HL-60/S4 treated with retinoic acid at 250 ng/mL for 4 days and 3 days (cell line): ENCODE measurements around the gene NBPF1.

Experiments
- in situ Hi-C: fragments of 300-500 bp; cut with MboI; formaldehyde crosslinking; loops from 2 replicates; pipeline ENCODE4 v1.7.0; 2022; ENCODE audit warnings: low sequenced_read_pairs

Gene NBPF1

GRCh38 chr1:16623812-16624719, 10.7 kb upstream of the NBPF1 start:
- in situ Hi-C loops: loop anchor here (25.0 kb wide), 3 partner anchors 112 to 537 kb away; partner anchors contain the start of gene RNU1-1

GRCh38 chr1:16623337-16623736, 10.0 kb upstream of the NBPF1 start:
- in situ Hi-C loops: loop anchor here (25.0 kb wide), 3 partner anchors 111 to 536 kb away; partner anchors contain the start of gene RNU1-1

GRCh38 chr1:16621681-16622315, 8.4 kb upstream of the NBPF1 start:
- in situ Hi-C loops: loop anchor here (25.0 kb wide), 3 partner anchors 109 to 534 kb away; partner anchors contain the start of gene RNU1-1

DNA sequence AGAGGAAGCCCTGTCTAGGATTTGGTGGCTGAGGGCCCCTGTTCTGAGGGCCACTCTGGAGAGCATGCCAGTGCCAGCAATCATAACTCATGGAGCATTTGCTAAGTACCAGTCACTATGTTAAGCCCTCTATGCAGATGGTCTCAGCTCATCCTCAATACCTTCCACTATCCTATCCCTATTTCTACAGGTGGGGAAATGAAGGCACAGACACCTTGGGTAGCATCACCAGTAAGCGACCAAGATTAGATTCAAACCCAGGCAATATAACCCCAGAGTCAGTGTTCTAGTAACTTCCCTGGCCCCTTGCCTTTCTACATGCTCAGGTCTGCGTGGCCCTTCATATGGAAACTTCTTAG, 7.9 kb upstream of the NBPF1 start:
- in situ Hi-C loops: loop anchor here (25.0 kb wide), 3 partner anchors 109 to 534 kb away; partner anchors contain the start of gene RNU1-1

DNA sequence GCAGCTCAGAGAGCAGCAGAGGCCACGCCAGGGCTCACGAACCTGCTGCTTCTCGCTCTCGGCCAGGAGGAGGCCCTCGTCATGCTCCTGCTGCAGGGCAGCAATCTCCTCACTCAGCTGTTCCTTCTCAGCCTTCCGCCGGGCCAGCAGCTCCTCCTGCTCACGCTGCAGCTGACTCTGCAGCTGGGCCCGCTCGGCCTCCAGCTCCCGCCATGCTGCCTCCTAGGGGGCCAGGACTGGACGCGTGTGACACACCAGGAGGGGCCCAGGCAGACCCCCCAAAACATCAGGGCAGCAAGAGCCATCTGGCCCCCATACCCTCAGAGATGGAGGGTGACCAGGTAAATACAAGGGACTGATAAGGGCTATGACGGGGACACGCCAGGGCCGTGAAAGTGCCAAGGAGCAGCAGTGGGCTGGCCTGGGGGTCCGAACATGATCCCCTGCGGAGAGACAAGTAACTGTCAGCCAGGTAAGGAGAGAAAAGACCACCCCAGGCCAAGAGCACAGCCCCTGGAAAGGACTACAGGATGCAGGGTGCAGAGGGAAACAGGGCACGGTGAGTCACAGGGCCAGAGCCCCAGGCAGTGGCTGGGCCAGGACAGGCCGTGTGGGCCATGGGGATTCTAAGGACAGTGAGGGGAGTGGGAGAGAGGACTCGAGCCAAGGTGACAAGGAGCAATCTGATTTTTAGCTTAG, 6.6 kb upstream of the NBPF1 start:
- in situ Hi-C loops: loop anchor here (25.0 kb wide), 3 partner anchors 108 to 533 kb away; partner anchors contain the start of gene RNU1-1

- in situ Hi-C loops: loop anchor here (25.0 kb wide), 3 partner anchors 106 to 531 kb away; partner anchors contain the start of gene RNU1-1
These were observed 5.4 kb upstream of the NBPF1 start for GRCh38 chr1:16618719-16619118.

DNA sequence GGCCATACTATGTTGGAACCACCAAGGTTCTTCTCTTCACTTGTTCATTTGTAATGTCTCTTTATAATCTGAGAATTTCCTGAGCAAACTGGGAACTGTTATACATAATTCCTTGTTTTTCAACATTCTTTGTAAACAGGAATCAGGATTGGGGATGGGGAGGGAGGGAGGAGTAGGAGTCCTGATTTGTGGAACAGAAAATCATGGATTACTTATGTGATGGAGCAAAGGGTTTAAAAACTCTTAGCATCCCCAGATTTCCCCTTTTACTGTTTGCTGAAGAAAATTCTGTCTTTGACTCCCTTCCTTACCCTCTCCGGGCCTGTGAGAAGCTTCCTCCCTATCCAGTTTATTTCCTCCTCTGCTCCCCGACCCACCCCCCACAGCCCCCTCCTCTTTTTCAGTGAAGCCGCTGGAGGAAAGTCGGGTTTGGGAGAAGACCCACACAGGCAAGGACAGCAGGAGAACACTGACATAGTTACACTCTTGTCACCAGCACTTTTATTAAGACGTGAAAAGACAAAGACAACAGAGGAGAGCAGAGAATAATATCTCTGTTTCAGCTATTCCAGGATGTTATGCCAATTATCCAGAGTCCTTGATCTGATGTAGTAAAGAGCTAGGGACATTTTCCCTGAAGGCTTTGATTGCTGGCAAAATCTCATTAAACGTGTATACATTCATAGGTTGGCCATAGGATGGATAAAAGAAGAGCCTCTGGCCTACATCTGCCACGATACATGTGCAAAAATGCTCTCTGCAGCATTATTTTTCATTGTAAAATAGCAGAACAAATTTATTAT, 4.6 kb upstream of the NBPF1 start:
- in situ Hi-C loops: loop anchor here (25.0 kb wide), 3 partner anchors 106 to 531 kb away; partner anchors contain the start of gene RNU1-1

GRCh38 chr1:16617114-16617631, 3.8 kb upstream of the NBPF1 start:
- in situ Hi-C loops: loop anchor here (25.0 kb wide), 3 partner anchors 105 to 530 kb away; partner anchors contain the start of gene RNU1-1

DNA sequence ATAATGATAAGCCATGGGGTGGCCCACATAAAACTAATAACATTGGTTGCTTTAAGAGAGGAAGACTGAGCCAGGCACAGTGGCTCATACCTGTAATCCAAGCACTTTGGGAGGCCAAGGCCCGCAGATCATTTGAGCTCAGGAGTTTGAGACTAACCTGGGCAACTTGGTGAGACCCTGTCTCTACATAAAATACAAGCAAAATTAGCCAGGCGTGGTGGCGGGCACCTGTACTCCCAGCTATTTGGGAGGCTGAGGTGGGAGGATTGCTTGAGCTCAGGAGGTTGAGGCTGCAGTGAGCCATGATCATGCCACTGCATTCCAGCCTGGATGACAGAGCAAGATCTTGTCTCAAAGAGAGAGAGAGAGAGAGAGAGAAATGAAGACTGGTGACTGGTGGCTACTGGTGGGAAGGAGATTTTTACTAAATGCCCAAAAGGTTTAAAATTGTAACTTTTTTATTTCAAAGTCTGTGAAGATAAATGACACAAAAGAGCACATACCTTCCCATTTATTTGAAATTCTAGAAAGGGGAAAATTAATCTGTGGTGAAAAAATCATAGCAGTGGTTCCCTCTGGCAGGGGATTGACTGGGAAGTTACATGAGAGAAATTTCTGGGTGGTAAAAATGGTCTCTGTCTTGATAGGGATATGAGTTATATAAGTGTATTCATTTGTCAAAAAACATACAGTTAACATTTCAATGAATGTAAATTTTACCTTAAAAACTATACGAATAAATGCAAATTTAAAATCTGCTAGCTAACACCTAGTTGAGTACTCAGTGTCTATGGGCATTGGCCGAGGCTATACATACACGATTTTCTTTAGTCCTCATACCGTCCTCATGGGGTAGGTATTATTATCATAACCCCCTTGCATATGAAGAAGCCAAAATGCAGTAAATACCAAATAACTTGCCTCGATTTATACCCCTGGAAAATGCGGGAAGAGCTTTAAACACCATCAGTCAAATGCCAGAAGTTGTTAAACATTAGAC, 2.2 kb upstream of the NBPF1 start:
- in situ Hi-C loops: loop anchor here (25.0 kb wide), 3 partner anchors 103 to 528 kb away; partner anchors contain the start of gene RNU1-1

DNA sequence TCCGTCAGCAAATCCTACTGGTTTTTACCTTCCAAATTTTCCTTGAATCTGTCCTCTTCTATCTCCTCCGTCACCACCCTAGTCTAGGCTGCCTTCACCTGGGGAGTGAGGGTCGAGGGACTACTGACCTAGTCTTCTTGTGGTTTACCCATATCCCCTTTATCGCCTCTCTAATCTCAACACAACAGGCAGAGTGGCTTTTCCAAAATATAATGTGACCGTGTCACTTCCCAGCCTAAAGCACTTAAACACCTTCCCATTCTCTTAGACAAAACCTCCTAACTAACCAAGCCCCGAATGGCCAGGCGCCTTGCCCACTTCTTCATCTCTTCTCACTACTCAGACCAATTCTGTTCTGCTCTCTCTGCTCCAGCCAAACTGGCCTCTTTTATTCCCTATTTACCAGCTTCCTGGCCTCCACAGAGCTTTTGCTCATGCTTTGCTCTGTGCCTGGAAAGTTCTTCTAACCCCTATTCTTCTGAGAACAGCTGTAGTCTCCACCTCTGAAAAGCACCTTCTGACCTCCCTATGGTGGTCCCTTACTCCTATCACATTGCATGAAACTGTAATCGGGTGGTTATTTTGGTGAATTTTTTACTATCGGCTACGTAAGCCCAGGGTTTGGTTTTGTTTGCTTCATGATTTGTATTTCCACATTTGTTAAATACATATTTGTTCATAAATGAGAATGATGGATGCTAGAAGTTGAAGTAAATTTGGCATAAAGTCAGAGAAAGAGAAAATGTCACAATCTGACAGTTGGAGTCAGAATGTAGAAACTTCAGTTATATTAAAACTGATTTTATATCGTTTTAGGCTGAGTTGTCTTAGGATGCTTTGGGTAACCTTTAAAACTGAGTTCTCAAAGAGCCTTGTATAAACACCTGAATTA, 1.2 kb upstream of the NBPF1 start:
- in situ Hi-C loops: loop anchor here (25.0 kb wide), 3 partner anchors 102 to 527 kb away; partner anchors contain the start of gene RNU1-1

DNA sequence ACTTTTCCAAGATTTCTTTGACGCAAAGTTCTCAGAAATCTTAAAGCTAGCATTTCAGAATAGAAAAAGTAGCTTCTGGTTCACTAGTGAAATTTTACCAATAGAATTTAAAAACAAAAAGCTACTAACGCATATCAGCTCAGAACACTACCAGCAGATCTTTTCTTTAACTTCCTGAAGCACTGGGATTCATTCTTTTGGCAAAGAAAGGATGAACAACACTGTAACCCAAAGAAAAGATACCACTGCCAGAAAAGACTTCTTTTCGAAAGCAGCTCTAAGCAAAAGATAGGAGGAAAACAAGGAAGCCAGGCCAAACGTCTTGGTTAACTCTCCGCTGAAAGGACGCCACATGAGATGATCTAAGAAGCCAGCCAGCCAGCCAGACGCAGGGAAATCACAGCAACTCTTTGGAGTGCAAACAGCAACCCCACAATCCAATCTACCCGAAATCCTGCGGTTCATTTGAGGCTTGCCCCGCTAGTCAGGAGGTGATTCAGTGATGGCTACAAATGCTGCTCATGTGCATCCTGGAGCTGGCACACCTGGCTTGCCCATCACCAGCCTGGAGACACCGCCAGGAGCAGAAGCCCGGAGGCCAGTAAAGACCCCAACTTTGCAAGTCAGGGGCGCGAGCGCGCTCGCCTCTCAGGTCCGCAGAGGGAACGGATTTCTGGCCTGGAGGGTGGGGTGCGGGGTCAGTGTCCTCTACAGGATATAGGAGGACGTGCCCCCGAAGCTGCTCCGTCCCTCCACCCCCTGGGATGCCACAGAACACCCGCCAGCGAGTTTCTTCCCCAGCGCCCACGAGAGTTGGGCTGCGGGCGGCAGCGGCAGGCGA, 812 bp downstream of the NBPF1 start:
- in situ Hi-C loops: loop anchor here (25.0 kb wide), 3 partner anchors 100 to 525 kb away; partner anchors contain the start of gene RNU1-1

DNA sequence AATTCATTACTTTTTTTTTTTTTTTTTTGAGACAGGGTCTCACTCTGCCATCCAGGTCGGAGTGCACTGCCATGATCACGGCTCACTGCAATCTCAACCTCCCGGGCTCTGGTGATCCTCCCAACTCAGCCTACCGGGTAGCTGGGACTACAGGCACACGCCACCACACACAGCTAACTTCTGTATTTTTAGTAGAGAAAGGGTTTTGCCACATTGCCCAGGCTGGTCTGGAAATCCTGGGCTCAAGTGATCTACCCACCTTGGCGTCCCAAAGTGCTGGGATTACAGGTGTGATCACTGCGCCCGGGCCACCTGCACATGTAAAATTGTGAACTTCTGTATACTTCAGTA, 1.4 kb downstream of the NBPF1 start:
- in situ Hi-C loops: loop anchor here (25.0 kb wide), 3 partner anchors 100 to 525 kb away; partner anchors contain the start of gene RNU1-1

GRCh38 chr1:16611164-16611563, 2.2 kb downstream of the NBPF1 start:
- in situ Hi-C loops: loop anchor here (25.0 kb wide), 3 partner anchors 99 to 524 kb away; partner anchors contain the start of gene RNU1-1

DNA sequence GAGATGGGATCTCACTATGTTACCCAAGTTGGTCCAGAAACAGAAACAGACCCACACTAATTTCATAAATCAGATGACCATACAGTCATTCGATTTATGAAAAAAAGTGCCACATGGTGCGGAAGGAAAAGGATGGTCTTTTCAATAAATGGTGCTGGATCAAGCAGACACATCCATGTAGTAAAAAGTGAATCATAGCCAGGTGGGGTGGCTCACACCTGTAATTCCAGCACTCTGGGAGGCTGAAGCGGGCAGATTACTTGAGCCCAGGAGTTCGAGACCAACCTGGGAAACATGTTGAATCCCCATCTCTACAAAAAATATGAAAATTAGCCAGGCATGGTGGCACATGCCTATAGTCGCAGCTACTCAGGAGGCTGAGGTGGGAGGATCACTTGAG, 2.8 kb downstream of the NBPF1 start:
- in situ Hi-C loops: loop anchor here (25.0 kb wide), 3 partner anchors 98 to 523 kb away; partner anchors contain the start of gene RNU1-1

GRCh38 chr1:16609761-16610160, 3.6 kb downstream of the NBPF1 start:
- in situ Hi-C loops: loop anchor here (10.0 to 25.0 kb wide), 4 partner anchors 97 to 522 kb away; partner anchors contain the start of gene RNU1-1
